Neural progenitor cell (in vitro differentiated cells): ENCODE data around the gene GPR152.

Source experiments
- CTCF ChIP-seq: fragments of 200-600 bp; sonication (generic); IDR thresholded peaks from 2 replicates; pipeline ENCODE4 v1.5.1; 2017; ENCODE audit warnings: antibody characterized with exemption, mild to moderate bottlenecking
- EZH2 ChIP-seq: fragments of 200-600 bp; sonication (generic); IDR thresholded peaks from 2 replicates; pipeline ENCODE4 v1.6.1; 2017; ENCODE audit warnings: antibody characterized with exemption, mild to moderate bottlenecking, moderate library complexity
- EZH2phosphoT487 ChIP-seq: fragments of 200-600 bp; sonication (generic); IDR thresholded peaks from 2 replicates; pipeline ENCODE4 v1.6.1; 2017; ENCODE audit warnings: antibody characterized with exemption

GRCh38 chr11:67411785-67412152 lies 40.8 kb downstream of the GPR152 start:
- TF ChIP-seq EZH2 (no peak), CTCF (no peak), EZH2phosphoT487 (no peak)
